ENCODE results near the gene EOLA2.
"Not testable (repeated sequence)": the region's sequence is repeated elsewhere in the genome, so short reads cannot be mapped to it uniquely, and the experiment has no call there.

The EOLA2 gene

GRCh38 chrX:149933547-149933946 lies 4.7 kb downstream of the EOLA2 start:
- not testable (repeated sequence) for DNase-seq (ENCODE audit: low read depth, low spot score)

GRCh38 chrX:149932970-149933369 lies 5.3 kb downstream of the EOLA2 start:
- DNase-seq (ENCODE audit: low read depth, low spot score) = not testable (repeated sequence)

- not testable (repeated sequence) for DNase-seq (ENCODE audit: low read depth, low spot score)
Observed at GRCh38 chrX:149932150-149932549, 6.1 kb downstream of the EOLA2 start.

GRCh38 chrX:149931355-149931754 lies 6.9 kb downstream of the EOLA2 start:
- DNase-seq (ENCODE audit: low read depth, low spot score) = not testable (repeated sequence)

GRCh38 chrX:149929400-149929799 lies 8.9 kb downstream of the EOLA2 start, which contains the start of gene HSFX4:
Gene HSFX4 (plus strand): TSS chrX:149929573. CDS start chrX:149929645, 72 bp downstream.
- not testable (repeated sequence) for DNase-seq (ENCODE audit: low read depth, low spot score)

- not testable (repeated sequence) for DNase-seq (ENCODE audit: low read depth, low spot score)
Observed at GRCh38 chrX:149928635-149929034, 9.7 kb downstream of the EOLA2 start.

GRCh38 chrX:149927964-149928258 lies 10.4 kb downstream of the EOLA2 start:
- DNase-seq (ENCODE audit: low read depth, low spot score) = not testable (repeated sequence)

- not testable (repeated sequence) for DNase-seq (ENCODE audit: low read depth, low spot score)
Observed at GRCh38 chrX:149927245-149927963, 10.9 kb downstream of the EOLA2 start.

- not testable (repeated sequence) for DNase-seq (ENCODE audit: low read depth, low spot score)
Observed at GRCh38 chrX:149924434-149924833, 13.9 kb downstream of the EOLA2 start.

GRCh38 chrX:149923836-149924235 lies 14.5 kb downstream of the EOLA2 start:
- not testable (repeated sequence) for DNase-seq (ENCODE audit: low read depth, low spot score)

- no peak for DNase-seq (ENCODE audit: low read depth, low spot score)
Observed at GRCh38 chrX:149916745-149917392, 21.4 kb downstream of the EOLA2 start.

- DNase-seq (ENCODE audit: low read depth, low spot score) = no peak
Observed at GRCh38 chrX:149910178-149910695, 28.1 kb downstream of the EOLA2 start.

GRCh38 chrX:149909324-149910177 lies 28.7 kb downstream of the EOLA2 start:
- no peak for DNase-seq (ENCODE audit: low read depth, low spot score)

- no peak for DNase-seq (ENCODE audit: low read depth, low spot score)
Observed at GRCh38 chrX:149908727-149909126, 29.6 kb downstream of the EOLA2 start.

GRCh38 chrX:149908308-149908707 lies 30.0 kb downstream of the EOLA2 start:
- DNase-seq (ENCODE audit: low read depth, low spot score) = no peak

- peak; percentile 3 for DNase-seq (ENCODE audit: low read depth, low spot score)
Observed at GRCh38 chrX:149903889-149904748, 34.2 kb downstream of the EOLA2 start.

GRCh38 chrX:149898554-149898953 lies 39.7 kb downstream of the EOLA2 start:
- DNase-seq (ENCODE audit: low read depth, low spot score) = no peak

- DNase-seq (ENCODE audit: low read depth, low spot score) = not testable (repeated sequence)
Observed at GRCh38 chrX:149890828-149891227, 47.5 kb downstream of the EOLA2 start.

All from smooth muscle cell of the brain vasculature (primary cell).